NCI-H510A treated with DMSO at 0.1 percent for 48 hours (cell line): ENCODE results near the gene MMP11.

ENCODE experiments used
- DNase-seq: peaks from one replicate; lab custom pipeline; 2025; lab: John Stamatoyannopoulos, UW

The MMP11 gene

GRCh38 chr22:23781511-23782183, 9.0 kb downstream of the MMP11 start:
- no peak for DNase-seq

GRCh38 chr22:23782252-23782651, 9.6 kb downstream of the MMP11 start:
- DNase-seq = no peak

GRCh38 chr22:23782703-23783102, 10.1 kb downstream of the MMP11 start:
- DNase-seq = no peak

GRCh38 chr22:23783265-23784150, 10.9 kb downstream of the MMP11 start:
- no peak for DNase-seq

DNA sequence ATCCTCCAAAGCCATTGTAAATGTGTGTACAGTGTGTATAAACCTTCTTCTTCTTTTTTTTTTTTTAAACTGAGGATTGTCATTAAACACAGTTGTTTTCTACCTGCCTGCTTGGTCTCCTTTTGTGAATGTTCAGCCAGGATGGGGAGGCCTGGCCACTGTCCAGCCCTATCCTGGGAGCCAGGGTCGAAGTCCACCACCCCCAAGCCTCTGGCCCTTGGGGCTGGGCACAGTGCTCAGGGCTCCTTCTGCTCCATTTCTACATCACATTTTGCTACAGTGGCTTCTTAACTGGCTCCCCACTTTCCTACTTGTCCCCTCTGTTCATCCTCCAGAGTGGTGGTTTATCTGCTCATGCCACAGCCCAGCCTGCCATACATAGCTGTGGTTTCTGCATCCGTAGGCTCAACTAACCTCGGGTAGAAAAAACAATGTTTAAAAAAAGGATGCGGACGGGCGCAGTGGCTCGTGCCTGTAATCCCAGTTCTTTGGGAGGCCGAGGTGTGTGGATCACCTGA, 11.6 kb downstream of the MMP11 start:
- DNase-seq = no peak

DNA sequence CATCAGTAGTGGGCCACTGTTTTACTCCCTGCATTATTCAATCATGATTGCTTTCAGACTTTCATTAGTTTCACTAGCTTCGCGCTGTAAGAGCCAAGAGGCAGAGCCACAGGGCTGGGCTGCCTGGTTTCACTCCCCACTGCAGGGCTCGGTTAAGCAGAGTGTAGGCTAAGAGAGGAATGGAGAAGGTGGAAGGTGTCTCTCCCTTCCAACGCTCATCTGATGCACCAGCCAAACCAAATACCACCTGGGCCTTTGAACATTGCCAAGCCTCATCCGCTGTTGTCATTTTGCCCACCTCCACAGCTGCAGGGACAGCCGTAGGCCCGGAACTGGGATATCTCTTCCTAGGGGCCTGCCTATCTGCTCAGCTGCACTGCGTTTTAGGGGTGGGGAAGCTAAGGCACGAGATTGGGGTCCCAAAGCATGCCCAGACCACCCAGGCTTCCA, 13.6 kb downstream of the MMP11 start:
- no peak for DNase-seq

GRCh38 chr22:23786752-23787599, 14.3 kb downstream of the MMP11 start, which contains the start of gene SMARCB1:
SMARCB1 (plus strand) TSS chr22:23786966; CDS start chr22:23787170, 204 bp downstream.
- DNase-seq = peak; percentile 69

DNA sequence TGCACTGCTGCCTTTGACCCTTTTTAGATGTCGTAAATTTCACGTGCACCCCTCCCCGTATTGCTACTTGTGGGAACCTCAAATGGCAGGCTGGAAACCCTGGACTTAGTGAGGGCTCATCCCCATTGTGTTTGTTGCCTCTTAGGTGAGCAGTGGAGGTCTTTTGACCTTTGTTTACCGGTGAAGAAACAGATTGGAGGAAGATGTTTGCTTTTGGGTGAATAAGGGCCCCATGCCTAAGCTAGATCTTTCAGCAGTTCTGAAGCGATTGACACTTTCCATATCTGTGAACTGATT, 14.9 kb downstream of the MMP11 start:
- peak; percentile 49 for DNase-seq

GRCh38 chr22:23787910-23788309, 15.3 kb downstream of the MMP11 start:
- DNase-seq = no peak

GRCh38 chr22:23789121-23789520, 16.5 kb downstream of the MMP11 start:
- peak; percentile 33 for DNase-seq

GRCh38 chr22:23789638-23790037, 17.0 kb downstream of the MMP11 start:
- no peak for DNase-seq

DNA sequence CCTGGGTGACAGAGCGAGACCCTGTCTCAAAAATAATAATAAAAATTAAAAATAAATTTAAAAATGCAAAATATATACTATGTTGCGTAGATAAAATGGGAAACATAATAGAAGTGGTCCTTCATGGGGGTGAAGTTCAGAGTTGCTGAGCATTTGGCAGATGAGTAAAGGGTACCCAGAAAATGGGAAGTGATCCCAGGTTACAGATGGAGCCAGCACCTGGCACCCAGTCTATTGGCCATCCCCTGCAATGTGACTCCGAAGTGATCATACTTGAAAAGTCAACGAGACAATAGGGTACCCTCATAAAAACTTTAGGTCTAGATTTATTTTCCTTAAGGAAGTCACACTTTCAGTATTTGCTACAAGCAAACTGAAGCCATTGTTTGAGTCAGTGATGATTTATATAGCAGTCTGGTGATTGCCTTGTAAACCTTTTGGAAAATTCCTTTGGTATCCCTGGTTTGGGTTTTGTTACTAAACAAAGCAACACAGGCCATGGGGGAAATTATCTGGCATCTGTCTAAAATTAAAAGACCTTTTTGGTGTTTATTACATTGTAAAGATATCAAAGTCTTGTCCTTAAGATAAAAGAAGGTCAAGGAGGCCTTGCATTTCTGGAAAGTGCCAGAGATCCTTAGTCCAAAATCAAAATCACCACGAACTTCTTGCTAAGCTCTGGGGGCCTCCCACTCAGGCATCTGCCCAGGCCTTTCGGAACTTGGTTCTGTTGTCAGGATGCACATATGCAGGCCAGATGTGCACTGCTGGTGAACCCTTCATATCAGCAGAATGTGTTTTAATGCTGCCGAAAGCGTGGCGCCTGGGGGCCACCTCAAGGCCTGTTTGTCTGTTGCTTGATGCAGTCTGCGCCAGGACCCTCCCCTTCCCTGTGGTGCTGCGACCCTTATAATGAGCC, 18.4 kb downstream of the MMP11 start:
- DNase-seq = no peak

DNA sequence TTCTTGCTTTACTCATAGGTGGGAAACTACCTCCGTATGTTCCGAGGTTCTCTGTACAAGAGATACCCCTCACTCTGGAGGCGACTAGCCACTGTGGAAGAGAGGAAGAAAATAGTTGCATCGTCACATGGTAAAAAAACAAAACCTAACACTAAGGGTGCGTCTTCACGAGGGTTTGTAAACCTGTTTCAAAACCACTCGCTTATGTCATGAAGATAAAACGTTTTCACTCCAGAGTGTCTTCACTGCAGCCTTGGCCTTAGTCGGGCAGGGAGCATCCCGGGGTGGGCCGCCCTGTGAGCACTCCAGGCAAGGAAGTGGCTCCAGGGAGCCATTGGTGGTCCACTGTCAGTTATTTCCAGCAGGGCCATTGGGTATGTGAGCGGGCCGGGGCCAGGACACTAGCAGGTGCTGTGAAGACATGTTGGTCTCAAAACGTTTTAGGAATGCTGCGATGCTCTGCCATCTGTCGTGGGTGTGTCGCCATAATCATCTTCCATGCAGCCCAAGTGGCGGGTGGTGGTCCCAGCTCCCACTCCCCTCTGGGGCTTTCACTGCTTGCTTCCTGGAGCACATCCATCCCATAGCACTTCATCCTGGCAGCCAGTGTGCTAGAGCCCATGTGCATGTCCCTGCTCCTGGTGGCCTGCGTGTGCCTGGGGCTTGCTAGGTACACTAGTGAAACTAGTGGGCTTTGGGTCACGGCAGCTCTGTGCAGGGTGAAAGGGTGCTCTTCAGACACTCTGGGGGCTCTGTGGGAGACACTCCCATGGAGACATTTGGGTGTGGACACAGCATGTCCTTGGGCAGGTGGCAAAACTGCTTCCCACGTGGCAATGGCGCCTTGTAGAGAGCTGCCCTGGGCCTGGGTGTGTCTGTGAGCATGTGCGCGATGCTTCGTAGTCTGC, 19.3 kb downstream of the MMP11 start:
- no peak for DNase-seq

DNA sequence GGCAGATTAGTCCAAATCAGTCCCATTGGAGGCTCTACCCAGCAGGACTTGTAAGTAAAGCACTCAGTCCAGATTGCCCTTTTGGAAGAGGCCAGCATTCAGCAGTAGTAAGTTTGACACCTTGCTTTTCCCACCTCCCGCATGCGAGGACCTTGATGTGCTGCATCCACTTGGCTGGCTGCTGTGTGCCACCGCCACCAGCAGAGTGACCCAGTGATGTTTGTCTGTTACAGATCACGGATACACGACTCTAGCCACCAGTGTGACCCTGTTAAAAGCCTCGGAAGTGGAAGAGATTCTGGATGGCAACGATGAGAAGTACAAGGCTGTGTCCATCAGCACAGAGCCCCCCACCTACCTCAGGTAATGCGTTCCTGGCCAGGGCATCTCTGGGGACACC, 20.7 kb downstream of the MMP11 start:
- DNase-seq = no peak

- no peak for DNase-seq
These were observed 23.8 kb downstream of the MMP11 start for GRCh38 chr22:23796461-23796860.

DNA sequence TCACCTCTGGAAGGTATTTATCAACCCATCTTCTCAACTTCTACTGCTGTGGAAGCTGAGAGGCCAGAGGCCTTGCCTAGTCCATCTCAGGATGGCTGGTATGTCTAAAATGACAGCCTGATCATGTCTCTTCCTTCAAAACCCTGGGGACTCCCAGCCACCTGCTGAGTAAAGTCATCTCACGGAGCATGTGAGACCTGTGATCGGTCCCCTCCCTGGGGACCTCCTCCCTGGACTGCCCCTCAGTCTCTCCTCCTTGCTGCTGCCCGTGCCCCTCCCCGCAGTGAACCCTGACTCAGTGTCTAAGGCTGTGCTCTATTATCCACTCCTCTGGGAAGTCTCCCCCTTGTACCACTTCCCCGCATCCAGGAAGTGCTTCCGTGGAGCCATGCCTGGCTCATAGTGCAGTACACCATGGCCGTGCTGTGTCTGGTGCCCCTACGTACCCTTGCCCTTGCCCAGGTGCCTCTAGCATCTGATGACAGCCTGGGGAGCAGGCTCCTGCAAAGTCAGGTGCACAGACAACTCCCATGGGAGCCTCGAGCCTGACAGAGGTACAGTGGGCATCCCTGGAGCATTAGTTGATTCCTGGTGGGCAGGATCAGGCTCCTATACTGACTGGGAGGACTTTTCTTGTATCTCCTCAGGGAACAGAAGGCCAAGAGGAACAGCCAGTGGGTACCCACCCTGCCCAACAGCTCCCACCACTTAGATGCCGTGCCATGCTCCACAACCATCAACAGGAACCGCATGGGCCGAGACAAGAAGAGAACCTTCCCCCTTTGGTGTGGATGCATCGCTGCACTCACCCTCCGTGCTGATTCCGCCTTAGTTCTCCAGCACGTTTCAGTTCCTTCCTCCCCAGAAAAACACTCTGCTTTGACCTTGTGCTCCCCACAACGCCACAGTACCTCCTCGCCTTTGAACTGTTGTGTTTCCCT, 27.9 kb downstream of the MMP11 start:
- DNase-seq = no peak

DNA sequence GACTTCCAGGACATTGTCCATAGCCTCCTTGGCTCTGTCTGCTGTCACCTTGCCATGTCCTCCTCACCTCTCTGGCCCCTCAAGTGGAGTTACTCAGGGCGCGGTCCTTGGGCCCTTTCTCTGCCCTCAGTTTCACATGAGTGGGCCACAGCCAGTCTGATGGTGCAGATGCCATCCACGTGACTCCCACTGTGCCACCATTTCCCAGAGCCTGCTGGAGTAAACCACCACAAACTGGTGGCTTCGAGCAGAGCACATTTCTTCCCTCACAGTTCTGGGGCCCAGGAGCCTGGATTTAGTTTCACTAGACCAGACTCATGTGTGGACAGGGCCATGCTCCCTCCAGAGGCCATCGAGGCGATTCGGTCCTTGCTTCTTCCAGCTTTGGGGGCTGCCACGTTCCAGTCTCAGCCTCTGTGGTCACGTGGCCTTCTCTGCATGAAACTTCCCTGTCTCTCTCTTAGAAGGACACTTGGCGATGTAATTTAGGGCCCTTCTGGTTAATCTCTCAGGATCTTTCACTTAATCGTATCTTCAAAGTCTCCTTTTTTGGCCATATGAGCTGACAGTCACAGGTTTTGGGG, 28.7 kb downstream of the MMP11 start:
- no peak for DNase-seq

- DNase-seq = no peak
These were observed 29.3 kb downstream of the MMP11 start for GRCh38 chr22:23801886-23802377.
